HG03025 (cell line): Measurements from ENCODE around the gene ITGB2.

Experiments
- ATAC-seq: cut with Tn5 transposase; IDR thresholded peaks from one replicate; pipeline ENCODE4 v1.9.1; 2021; ENCODE audit warnings: mild to moderate bottlenecking, moderate library complexity; ENCODE audit not compliant: unreplicated experiment, low FRiP score

Gene ITGB2

DNA sequence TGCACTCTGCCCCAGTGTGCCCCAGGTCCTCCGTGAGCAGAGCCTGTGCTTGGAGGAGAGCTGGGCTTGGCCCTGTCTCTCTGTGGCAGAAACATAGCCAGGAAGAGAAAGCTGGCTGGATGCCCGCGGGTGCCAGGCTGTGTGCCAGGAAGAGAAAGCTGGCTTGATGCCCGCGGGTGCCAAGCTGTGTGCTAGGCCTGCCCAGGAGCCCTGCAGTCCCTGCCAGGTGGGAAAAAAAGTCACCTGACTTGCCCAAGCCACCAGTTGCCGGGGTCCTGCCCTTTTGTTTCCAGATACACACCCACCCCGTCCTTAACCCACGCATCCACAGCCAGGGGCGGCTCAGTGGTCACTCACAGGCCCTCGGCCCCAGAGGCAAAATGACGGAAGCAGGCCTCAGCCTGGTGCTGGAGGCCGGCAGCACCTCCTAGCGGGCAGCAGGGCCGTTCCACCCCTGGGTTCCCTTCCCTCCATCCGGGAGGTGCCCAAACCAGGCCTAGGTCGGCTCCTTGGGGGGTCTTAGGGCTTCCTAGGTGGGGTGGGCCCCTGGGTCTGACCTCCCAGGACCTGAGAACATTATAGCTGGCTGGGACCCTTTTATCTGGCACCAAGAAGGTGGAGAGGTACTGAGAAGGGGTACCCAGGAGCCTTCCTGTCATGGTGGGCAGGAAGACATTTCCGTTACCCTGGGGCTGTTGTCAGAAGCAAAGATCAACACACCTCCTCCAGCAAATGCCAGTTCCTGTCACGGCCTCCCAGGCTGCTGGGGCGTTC lies 9.1 kb downstream of the ITGB2 start:
- ATAC-seq = no peak

DNA sequence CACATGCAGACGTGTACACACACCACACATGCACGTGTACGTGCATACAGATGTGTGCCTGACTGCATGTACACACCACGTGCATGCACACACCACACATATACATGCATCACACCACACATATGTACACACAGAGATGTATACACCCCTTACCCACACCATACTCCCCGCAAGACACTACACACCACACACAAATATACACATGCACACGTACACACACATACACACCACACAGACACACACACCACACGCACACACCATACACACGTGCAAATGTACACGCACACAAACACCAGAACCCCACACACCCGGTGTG lies 9.7 kb downstream of the ITGB2 start:
- ATAC-seq = no peak

DNA sequence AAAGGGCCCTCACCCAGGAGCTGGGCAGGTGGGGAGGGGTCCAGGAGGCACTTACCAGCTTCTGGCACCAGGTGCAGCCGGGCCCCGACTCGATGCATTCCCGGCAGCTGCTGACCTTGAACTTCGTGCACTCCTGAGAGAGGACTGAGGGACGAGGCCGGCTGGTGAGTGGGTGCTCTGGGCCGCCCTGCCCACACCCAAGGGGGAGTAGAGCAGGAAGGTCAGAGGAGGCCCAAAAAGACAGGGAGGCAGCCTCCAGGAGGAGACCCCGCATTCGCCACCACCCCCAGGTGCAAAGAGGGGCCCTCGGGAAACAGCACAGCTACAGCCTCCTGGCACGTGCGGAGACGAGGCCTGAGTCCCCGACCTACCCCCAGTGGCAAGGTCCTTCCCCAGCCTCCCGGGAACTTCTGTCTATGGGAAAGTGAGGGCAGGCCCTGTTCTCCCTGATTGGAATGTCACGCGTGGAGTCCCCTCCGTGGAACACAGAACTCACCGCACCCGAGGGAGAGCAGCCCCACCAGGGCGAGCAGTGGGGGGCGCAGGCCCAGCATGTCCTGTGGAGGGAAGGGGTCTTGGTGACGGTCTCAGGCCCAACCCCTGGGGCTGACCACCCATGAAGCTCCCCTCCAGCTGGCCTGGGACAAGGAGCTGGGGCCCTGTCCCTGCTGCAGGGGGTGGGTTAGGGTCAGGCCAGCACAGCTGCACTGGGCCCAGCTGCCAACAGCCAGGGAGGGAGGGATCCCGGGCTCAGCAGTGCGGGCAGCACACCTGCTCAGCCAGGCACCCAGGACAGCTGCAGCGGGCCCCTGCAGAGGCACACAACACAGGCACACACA lies 10.3 kb downstream of the ITGB2 start:
- ATAC-seq = no peak

DNA sequence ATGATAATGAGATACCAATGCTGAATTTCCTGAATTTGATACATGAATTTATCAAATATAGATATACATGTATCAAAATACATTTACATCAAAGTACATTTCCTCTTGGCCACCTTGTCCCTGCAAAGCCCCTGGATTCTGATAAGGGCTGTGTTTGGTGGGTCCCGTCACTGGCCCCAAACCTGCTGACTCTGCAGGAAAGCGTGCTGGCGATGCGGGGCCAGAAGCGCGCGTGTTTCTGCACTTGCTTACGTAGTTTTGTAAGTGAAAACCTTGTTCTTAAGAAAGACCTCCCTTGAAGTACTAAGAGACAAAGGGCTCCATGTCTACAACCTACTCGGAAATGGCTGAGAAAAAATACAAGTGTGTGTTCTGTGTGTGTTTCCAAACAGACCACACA lies 11.0 kb downstream of the ITGB2 start:
- no peak for ATAC-seq

DNA sequence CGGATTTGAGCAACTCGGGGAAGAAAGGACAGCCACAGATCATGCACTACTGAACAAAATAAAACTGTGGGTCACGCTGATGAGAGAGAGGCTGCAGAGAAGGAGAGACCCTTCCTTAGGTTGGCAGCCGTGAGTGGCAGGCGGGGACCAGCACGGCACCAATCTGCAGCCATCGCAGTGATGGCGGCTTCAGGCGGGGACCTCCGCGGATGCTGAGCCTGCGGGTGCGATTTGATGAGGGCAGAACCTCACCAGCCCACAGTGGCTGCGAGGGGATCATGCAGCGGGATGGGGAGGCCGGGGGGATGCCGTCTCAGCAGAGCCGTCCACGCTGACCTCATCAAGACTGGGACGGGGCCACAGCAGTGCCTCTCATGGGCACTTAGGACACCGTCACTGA lies 11.8 kb downstream of the ITGB2 start:
- ATAC-seq = no peak

DNA sequence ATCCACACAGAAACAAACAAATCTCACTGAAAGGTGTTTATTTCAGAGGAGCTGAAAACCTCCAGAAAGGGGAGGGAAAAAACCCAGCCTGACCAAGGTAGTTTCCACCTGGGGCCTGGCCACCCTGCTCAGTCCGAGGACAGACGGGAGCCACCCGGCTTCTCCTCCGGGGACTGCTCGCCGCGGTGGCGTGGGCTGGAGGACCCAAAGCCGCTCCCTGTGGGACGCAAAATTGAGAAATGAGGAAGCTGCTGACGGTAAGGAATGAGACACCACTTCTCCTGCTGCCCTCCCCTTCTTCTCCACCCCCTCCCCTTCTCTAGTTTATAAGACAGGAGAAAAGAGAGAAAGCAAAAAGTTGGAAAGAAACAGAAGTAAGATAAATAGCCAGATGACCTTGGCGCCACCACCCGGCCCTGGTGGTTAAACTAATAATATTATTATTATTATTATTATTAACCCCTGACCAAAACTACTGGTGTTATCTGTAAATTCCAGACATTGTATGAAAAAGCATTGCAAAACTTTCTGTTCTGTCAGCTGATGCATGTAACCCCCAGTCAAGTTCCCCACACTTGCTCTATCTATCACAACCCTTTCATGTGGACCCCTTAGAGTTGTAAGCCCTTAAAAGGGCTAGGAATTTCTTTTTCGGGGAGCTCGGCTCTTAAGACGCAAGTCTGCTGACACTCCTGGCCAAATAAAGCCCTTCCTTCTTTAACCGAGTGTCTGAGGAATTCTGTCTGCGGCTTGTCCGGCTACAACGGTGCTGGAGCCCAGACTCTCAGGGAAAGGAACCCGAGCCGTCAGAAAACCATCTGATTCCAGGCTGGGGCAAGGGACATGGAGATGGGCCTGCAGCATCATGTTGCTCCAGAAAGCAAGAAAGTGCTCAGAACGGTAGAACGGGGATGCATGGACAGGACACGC lies 12.5 kb downstream of the ITGB2 start:
- no peak for ATAC-seq

DNA sequence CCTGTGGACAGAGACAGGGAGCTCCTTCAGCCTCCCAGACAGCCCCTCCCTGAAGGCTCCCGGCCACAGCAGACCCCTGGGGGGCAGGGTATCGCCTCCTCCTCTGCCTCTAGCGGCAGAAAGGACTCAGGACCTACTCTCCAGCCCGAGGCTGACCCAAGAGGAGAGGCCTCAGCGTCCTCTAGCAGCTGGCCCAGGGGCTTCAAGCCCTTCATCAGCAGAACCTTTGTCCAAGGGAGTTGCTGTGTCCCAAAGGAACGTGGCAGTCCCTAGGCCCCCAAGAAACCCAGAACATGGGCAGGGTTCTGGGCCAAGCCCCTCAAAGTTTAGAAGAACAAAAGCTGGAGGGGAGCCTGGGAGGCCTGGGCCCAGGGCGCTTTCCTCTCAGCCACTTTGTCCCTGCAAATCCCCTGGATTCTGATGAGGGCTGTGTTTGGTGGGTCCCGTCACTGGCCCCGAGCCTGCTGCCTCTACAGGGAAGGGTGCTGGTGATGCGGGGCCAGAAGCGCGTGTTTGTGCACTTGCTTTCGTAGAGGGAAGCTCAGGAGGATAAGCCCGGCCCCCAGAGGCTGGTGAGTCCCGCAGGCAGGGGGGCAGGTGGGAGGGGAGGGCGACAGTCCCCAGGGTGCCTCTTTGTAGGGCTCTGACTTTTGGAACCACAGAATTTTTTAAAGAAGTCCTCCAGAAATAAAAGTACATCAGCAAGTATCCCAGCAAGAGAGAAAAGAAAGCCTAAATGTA lies 13.3 kb downstream of the ITGB2 start:
- no peak for ATAC-seq

DNA sequence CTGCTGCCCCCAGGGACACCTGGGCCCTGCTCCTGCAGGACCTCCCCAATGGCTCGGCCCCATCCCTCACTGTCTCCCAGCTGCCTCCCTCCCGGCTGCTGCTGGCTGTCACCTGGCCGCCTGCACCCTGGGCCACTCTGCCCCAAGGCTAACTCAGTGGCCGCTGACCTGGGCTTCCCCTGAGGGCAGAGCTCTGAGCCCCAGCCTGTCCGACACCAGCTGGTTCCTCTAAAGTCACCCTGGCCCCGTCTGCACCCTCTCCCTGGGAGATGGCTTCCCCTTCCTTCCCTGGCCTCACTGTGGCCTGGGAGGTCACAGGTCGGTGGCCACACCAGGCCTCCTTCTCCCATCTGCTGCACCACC lies 15.0 kb downstream of the ITGB2 start:
- no peak for ATAC-seq

DNA sequence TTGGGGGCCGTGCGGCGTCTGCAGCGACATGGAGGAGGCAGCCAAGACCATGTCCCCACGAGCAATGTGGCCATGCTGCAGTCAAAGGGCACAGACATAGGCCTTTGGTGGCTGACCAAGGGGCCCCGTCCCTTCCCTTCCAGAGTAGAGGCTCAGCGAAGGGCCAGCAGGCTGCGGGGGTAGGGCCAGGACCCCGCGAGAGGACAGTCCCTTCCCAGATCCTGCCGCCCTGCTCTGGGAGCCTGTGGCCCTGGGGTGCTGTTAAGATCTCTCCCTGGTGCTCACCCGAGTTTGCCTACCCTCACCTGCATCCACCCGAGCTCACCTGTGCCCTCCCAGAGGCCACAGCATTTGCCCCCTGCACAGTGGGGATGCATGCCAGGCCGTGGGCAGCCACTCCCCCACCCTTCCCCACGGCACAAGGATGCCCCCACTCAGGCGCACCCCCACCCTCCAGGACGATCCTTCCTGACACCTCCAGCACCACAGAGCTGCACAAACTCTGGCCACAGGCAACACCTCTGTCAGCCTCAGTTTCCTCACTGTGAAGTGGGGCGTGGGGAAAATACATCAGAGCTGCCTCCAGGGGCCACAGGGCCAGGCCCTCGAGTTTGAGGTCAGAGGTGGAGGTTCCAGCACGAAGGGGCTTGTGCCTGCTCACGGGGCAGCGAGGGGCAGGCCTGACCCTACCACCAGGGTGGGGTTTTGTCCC lies 15.5 kb downstream of the ITGB2 start:
- ATAC-seq = no peak

DNA sequence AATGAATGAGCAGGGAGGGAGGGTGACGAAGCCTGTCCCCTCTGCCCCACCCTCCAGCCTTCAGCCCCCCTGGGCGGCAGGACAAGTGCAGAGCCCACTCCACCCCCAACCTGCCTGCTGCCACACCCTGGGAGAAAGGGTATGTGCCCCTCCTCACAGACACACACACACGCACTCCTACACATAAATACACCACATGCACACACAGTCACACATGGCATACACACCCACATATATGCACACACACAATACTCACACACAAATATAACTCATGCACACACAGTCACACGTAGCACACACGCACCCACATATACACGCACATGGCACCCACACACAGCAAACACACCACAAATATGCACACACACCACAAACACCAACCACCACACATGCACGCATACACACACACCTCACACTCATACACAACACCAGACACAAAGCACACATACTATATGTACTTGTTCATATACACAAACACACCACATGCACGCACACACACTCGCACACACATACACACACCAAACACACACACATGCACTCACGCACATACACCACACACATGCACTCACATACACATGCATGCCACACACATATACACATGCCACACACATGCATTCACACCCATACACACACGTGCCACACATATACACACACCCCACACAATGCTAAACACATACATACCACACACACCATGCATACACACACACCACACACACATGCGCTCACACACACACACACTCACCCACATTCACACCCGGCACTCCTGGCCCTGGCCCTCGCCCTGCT lies 16.4 kb downstream of the ITGB2 start:
- no peak for ATAC-seq

DNA sequence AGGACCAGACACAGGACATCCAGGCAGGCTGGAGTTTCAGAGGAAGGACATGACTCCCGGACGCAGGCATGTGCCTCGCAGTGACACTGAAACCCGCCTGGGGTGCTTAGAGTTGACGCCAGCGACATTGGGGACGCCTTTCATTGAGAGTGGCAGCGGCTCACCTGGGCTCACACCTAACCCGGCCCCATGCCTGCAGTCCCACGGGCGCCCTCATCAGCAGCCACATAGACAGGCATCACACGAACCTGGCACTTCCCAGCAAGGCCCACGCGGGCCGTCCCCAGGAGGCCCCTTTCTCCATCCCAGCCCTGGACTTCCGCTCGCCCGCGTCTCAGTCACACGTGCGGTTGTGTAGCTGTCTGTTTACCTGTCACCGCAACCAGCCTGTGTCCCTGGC lies 17.0 kb downstream of the ITGB2 start:
- ATAC-seq = no peak

DNA sequence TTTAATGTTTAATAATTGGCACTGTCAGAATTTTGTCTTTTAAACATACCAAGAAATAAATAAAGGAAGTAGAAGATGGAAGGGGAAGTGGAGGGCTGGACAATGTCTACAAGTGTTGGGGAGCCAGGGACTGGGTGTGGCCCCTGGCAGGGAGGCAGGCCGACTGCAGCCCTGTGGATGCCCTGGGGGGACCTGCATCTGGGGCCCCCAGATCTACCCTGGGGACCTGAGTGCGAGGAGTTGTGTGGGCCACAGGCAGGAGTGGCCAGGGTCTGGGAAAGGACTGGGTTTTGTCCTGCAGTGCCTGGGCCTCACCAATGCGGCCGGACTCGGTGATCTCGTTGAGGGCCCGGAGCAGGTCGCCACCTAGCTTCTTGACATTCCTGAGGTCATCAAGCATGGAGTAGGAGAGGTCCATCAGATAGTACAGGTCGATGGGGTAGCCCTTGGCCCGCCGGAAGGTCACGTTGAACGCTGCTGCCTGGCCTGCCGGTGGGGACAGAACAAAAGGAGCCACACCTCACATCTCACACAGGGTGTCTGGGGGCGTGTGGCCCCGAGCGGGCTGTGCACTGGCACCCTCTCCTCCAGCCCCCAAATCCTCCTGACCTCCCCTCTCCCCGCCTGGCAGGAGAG lies 17.5 kb downstream of the ITGB2 start:
- ATAC-seq = no peak

DNA sequence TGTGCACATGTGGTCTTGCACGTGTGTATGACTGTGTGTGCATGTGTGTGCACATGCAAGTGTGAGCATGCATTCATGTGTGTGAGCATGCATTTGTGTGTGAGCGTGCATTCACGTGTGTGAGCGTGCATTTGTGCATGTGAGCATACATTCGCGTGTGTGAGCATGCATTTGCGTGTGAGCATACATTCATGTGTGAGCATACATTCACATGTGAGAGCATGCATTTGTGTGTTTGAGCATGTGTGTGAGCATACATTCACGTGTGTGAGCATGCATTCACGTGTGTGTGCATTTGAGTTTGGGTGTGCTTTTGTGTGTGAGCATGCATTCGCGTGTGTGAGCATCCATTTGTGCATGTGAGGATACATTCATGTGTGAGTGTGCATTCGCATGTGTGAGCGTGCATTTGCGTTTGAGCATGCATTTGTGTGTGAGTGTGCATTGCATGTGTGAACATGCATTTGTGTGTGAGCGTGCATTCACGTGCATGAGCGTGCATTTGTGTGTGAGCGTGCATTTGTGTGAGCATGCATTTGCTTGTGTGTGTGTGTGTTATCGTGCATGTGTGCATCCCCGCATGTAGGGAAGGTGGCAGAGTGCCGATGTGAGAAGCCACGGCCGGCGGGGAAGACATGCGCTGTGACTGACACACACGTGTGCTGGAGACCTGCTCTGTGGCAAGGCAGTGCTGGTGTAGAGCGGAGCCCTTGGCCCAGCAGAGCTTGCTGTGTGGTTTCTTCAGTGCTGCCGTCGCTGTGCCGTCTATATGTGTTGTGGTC lies 18.2 kb downstream of the ITGB2 start:
- ATAC-seq = no peak

DNA sequence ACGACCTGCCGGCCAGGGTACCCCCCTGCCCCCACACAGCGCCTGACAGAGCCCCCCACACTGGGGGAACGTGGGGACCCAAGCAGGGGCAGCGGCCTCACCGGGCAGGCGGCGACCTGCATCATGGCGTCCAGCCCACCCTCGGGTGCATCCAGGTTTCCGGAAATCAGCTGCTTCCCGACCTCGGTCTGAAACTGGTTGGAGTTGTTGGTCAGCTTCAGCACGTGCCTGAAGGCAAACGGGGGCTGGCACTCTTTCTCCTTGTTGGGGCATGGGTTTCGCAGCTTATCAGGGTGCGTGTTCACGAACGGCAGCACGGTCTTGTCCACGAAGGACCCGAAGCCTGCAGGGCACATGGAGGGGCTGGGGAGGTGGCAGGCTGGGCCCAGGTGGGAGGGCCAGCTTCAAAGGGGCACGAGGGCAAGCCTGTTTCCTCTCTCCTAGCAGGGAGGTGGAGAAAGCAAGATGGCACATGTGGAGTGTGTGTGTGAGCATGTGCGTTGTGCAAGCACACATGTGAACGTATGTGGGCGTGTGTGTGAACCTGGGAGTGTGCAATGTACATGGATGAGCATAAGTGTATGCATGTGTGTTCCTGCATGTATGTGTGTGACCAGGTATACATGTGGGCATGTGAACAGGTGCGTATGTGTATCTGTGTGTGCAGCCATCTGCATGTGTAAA lies 19.2 kb downstream of the ITGB2 start:
- no peak for ATAC-seq

DNA sequence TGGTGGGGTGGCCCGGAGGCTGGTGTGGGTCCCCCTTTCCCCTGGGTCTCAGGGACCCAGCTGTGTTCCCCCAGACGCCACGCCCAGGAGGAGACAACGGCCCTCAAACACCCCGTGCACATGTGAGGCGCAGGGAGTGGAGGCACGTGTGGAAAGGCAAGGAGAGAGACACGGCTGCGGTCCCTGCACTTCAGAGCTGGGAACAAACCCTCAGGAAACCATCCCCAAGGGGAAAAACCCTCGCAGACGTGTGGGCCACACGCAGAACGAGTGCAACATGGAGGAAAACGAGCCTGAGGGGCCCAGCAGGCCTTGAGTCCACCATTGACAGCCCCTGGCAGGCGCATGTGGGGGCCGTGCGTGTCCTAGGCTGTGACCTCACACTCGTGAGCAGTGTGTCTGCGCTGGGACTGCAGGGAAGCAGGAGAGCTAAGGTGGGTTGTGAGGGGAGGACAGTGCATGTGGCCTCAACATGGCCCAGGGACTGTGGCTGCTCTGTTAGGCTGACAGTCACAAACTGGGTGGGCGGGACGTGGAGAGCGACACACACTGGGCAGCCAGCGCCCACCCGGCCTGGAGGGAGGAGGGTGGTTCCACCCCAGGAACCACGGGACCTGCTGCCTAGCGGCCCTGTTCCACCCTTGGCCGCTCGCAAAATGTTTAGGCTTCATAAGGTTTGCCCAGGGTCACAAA lies 20.0 kb downstream of the ITGB2 start:
- no peak for ATAC-seq

DNA sequence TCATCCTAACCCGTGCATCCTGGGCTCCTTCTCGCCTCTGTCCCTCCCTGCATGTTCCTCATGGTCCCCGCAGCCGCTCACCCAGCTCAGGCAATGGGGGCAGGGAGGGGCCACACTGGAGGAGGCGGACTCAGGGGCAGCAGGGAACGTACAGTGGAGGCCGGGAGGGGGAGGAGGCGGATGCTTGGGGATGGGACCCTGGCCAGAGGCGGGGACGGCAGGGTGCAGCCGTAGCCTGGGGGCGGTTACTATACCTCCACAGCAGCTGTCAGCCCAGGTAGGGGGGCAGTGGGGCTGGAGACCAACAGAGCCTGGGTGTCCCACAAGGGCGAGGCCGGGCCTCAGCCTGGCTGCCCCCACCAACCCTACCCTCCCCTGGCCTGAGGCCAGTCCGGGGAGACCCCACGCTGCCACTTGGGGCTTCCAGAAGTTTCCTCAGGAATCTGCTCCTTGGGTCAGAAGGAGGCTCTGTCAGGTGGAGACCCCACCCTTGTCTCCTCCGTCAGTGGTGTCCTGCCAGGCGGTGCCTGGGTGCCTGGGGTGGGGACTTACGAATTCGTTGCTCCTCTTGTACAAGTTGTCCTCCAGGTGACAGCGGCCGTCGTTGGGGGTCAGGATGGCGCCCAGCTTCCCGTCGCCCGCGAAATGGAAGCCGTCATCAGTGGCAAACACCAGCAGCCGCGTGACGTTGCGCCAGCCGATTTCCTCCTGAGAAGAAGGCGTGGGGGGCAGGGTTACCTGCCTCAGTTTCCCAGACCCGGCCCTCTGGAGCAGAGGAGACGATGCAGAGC lies 20.7 kb downstream of the ITGB2 start:
- ATAC-seq = no peak
